Activated CD4-positive, CD25-positive, alpha-beta regulatory T cell treated with anti-CD3 and anti-CD28 coated beads, Interleukin-2, amount 50 U/mL, for 72 hours (primary cell): Measurements from ENCODE around the gene ACBD5.
"Not testable (repeated sequence)": the region's sequence is repeated elsewhere in the genome, so short reads cannot be mapped to it uniquely, and the experiment has no call there.

Source experiments
- DNase-seq: peaks from one replicate; pipeline ENCODE4 v3.0.0; 2021

ACBD5 gene

DNA sequence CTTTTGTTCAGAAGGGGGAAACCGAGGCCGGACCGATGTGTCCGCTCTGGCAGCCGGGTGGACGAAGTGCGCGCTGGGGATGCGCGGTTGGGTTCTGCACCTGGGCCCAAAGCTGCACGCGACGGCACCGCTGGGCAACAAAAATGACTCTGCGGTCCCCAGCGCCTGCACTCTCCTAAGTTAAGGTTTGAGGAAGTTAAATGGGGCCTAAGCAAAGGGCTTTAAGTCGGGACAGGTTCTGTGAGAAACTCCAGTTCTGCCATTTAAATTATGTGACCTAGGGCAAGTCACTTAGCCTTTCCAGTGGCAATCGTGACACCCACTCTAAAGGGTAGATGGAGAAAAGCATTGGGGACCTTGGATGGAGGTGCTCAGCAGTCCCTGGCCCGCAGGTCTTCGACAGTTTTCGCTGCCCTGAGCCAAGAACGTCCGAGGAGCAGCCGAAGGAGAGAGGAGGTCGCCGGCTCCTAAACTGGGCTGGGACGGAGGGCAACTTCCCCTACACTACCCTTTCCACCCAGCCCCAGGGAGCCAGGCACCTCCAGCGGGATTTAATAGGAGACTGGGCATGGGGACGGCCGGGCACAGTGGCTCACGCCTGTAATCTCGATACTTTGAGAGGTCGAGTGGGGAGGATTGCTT is 534 bp upstream of the ACBD5 start:
- peak; percentile 49 for DNase-seq

DNA sequence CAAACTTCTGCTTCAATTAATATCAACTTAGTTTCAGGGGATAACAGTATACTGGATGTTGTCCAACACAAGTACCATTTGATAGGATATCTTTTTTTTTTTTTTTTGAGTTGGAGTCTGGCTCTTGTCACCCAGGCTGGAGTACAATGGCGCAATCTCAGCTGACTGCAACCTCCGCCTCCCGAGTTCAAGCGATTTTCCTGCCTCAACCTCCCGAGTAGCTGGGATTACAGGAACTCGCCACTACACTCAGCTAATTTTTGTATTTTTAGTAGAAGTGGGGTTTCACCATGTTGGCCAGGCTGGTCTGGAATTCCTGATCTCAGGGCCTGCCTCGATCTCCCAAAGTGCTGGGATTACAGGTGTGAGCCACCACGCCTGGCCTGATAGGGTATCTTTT is 3.1 kb downstream of the ACBD5 start:
- DNase-seq, result not testable (repeated sequence)

DNA sequence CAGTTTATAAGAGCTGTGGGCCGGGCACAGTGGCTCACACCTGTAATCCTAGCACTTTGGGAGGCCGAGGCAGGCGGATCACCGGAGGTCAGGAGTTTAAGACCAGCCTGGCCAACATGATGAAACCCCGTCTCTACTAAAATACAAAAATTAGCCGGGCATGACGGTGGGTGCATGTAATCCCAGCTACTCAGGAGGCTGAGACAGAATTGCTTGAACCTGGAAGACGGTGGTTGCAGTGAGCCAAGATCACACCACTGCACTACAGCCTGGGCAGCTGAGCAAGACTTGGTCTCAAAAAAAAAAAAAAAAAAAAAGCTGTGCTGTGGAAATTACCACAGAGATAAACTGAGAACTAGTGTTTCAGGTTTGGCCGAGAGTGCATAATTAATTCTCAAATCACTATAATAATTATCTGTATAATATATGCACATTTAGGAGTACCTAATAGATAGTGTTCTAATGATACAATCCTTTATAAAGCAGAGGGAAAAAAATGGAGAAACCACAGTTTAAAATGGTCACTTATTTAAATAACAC is 3.9 kb downstream of the ACBD5 start:
- not testable (repeated sequence) for DNase-seq

DNA sequence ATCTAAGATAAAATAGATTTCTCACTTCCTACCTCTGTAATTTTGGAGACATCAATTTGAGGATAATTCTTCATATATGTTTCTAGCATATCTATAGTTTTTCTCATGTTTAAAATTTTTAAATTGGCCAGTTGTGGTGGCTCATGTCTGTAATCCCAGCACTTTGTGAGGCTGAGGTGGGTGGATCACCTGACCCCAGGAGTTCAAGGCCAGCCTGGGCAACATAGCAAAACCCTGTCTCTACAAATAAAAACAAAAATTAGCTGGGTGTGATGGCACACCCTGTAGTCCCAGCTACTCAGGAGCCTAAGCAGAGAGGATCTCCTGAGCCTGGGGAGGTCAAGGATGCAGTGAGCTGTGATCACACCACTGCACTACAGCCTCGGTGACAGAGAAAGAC is 4.9 kb downstream of the ACBD5 start:
- DNase-seq, result no peak

DNA sequence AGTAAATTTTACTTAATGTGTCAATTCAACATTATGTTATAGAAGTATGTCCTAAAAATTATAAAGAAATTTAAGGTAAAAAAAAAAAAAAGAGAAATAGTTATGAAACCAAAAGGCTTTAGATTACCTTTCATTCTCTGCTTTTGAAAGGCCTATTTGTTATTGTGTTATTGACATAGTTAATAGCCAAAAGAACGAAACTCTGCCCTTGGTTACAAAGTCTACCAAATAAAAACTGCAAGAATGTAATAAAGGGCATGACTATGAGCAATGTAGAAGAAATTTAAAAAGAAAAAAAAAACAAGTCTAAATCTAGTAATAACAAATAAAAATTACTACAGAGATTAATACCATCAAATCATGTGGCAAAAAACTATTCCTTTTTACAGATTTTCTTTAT is 10.6 kb downstream of the ACBD5 start:
- no peak for DNase-seq

DNA sequence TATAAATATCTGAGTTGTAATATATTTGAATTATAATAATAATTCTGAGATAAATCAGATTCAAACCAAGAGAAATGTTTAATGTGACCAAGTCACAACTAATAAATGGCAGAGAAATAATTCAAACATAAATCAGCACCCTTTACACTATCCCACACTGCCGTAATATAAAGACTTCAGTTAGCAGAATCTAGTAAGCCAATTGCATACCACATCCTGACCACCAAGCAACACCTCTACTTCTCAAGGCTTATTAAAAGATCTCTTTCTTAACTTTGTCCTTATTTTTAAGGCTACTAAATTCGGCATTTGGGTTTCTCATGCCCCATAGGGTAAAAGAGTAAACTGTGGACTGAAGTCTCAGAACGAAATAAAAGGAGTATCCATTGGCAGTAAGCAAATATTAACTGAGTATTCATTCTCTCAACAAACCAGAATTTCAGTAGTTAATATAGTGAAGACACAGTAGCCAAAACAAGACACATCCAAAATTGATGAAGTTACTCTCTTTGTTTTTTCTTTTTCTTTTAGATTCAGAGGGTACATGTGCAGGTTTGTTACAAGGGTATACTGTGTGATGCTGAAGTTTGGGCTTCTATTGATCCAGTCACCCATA is 14.8 kb downstream of the ACBD5 start:
- DNase-seq, result no peak

DNA sequence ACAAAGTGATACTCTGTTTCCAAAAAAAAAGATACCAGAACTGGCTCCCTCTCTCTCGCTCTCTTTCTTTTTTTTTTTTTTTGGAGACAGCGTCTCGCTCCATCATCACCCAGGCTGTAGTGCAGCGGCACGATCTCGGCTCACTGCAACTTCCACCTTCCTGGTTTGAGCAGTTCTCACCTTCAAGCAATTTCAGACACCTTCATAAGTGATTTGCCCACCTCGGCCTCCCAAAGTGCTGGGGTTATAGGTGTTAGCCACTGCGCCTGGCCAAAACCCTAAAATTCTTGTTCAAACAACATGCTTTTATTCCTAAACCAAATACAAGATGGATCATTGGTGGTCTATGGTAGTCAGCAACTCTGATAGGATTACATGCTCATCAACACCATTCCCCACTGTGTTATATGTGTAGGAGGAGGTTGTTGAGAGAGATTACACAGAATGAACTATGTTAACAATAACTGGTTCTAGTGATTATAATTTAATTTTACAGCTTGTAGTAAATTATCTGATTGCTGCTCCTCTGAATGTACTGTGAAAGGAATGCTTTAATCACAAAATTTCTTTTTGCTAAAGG is 15.5 kb downstream of the ACBD5 start:
- DNase-seq, result no peak

DNA sequence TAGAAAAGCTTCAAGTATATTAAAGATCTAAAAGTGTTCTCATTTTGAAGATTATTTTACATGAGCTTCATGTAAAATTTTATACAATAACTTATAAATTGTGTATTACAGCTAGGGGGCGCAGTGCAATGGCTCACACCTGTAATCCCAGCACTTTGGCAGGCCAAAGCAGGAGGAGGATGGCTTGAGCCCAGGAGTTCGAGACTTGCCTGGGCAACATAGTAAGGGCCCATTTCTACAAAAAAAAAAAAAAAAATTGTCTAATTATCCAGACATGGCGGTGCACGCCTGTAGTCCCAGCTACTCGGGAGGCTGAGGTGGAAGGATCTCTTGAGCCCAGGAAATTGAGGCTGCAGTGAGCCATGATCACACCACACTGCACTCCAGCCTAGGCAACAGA is 16.6 kb downstream of the ACBD5 start:
- DNase-seq, result peak; percentile 43

- DNase-seq, result no peak
These were observed 33.2 kb downstream of the ACBD5 start for GRCh38 chr10:27207350-27207749.

DNA sequence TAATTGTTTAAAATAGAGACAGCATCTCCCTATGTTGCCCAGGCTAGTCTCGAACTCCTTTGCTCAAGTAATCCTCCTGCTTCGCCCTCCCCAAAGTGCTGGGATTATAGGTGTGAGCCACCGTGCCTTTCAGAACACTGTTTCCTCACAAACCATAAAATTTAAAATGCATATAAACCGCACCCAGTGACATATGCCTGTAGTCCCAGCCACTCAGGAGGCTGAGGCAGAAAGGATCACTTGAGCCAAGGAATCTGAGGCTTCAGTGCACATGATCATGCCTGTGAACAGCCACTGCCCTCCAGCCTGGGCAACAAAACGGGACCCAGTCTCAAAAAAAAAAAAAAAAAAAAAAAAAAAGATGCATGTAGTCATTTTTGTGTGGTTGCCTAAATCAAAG is 36.8 kb downstream of the ACBD5 start:
- no peak for DNase-seq

DNA sequence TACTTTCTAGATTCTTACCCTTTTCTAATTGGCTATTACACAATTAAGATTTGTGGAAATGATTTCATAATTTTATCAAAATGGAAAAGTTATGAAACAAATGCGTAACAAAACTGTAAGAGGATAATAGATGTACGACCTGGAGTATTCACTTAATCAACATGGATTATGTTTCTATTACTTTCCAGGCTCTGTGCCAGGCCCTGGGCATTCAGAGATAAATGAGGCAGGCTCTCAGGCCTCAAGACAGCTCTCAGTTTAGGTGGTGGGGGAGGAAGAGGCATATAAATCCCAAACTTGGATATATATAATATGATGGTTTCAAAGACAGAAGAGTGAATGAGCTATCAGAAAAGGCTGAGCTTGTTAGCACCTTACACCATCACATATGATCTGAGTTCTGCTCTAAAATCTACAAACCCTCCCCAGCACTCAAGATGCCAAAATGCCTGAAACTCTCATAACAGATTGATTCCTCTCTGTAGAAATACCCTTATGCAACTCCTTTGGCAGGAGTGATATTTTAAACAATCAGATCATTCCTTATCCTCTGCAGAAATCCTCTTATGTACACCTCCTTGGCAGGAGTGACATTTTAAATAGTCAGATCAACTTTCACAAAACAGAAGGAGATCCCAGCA is 42.5 kb downstream of the ACBD5 start:
- no peak for DNase-seq

DNA sequence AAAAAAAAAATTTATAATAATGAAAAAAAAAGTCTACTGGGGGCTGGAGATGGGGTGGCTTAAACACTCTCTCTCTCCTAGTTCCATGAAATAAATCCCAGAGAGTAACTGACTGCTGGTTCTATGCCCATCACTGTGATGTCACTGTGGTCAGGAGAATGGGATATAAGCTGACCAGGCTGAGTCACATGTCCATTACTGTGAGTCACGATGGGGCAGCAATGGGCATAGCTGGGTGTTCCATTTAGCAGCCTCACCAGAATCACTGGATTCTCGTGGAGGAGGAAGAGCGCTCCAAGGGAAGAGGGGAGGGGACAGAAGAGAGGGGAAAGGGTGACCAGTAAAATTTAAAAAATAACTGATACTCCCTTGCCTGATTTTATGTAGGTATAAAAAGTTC is 48.3 kb downstream of the ACBD5 start:
- DNase-seq, result no peak

GRCh38 chr10:27190508-27190907 is 50.1 kb downstream of the ACBD5 start:
- DNase-seq, result no peak

- DNase-seq, result no peak
These were observed 51.7 kb downstream of the ACBD5 start for GRCh38 chr10:27188897-27189296.

GRCh38 chr10:27188259-27188658 is 52.3 kb downstream of the ACBD5 start:
- no peak for DNase-seq

DNA sequence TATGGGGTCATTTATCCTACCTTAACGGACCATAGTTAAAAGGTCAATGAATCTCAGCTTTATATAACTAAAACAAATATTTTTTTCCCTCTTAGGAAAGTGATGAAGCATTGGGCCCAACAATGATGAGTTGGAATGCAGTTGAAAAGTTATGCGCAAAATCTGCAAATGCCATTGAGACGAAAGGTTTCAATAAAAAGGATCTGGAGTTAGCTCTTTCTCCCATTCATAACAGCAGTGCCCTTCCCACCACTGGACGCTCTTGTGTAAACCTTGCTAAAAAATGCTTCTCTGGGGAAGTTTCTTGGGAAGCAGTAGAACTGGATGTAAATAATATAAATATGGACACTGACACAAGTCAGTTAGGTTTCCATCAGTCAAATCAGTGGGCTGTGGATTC is 70.7 kb downstream of the ACBD5 start:
- DNase-seq, result no peak

DNA sequence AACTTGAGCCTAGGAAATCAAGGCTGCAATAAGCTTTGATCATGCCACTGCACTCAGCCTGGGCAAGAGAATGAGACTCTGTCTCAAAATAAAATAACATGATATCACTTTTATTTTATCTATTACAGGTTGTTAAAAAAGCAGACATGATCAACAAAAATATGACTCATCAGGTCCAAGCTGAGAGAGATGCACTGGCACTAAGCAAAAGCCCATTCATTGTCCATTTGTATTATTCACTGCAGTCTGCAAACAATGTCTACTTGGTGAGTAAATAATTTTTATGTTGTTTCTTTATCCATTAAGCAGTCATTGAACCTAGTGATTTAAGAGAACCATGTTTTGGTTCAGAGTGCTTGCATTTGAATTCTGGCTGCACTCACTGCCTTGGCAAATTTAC is 82.2 kb downstream of the ACBD5 start:
- DNase-seq, result no peak

DNA sequence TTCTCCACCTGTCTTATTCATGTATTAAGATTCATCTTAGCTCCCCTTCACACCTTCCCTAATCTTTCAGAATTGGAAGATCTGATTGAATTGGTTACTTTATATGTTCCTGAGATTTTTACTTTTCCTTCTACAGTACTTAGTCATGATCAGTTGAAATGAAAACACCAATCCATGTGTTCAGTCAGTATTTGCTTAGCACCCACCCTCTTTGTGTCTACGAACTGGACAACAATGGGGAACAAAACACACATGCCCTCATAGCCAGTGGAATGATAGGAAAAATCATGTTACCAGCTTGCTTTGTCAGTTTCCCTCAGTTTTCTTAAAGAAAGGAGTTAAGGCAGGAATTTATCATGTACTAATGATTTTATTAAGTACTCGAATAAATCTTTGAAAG is 83.4 kb downstream of the ACBD5 start:
- DNase-seq, result no peak

- DNase-seq, result not testable (repeated sequence)
These were observed 84.0 kb downstream of the ACBD5 start for GRCh38 chr10:27156566-27156965.

- DNase-seq, result peak; percentile 95
These were observed 85.4 kb downstream of the ACBD5 start, which contains the start of gene MASTL for GRCh38 chr10:27155066-27155754. MASTL (plus strand) TSS chr10:27155352; CDS start chr10:27155427, 75 bp downstream.

DNA sequence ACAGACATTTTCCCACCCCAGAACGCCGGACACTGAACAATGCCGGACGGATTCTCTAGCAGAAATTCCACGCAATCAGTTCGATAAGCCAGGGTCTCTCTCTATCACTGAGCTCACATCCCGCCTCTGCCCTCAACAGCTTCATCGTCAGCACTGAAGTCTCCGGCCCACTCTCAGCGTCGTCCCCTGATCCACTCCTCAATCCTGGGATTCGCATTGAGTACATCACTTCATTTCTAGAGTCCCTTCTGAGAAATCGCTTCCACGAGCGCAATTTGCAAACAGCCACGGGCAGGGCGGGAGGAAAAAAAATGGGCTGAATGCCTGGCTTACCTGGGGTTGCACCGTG is 86.8 kb downstream of the ACBD5 start:
- no peak for DNase-seq

- no peak for DNase-seq
These were observed 87.3 kb downstream of the ACBD5 start for GRCh38 chr10:27153329-27153728.

GRCh38 chr10:27152687-27153086 is 87.9 kb downstream of the ACBD5 start:
- DNase-seq, result no peak
